Ascending aorta (tissue), 2 donors: Measurements from ENCODE around the gene MRPL52. TPM values are rescaled to one million over a fixed set of nuclear protein-coding genes. Genes with fewer than 3 reads are reported as not detected.

ENCODE experiments used
- DNase-seq, 2 donors: peaks; one replicate each; pipeline ENCODE4 v3.0.0-alpha.2; 2019; ENCODE audit warnings: low spot score in 2 of 2
- H3K27ac ChIP-seq, 2 donors: fragments of 200-600 bp; sonication (generic); one replicate each; pipeline ENCODE4 v1.5.1; 2016 to 2017; ENCODE audit warnings: mild to moderate bottlenecking in 1 of 2
- H3K27me3 ChIP-seq: fragments of 200-600 bp; sonication (generic); one replicate; pipeline ENCODE4 v1.5.1; 2017
- H3K36me3 ChIP-seq, 2 donors: fragments of 200-600 bp; sonication (generic); one replicate each; pipeline ENCODE4 v1.5.1; 2016
- H3K4me1 ChIP-seq, 2 donors: fragments of 200-600 bp; sonication (generic); one replicate each; pipeline ENCODE4 v1.5.1; 2016 to 2017; ENCODE audit warnings: mild to moderate bottlenecking in 1 of 2
- H3K4me3 ChIP-seq, 2 donors: fragments of 200-600 bp; sonication (generic); one replicate each; pipeline ENCODE4 v1.5.1; 2016 to 2017; ENCODE audit warnings: mild to moderate bottlenecking in 1 of 2
- H3K9me3 ChIP-seq, 2 donors: fragments of 200-600 bp; sonication (generic); one replicate each; pipeline ENCODE4 v1.5.1; 2016
- CTCF ChIP-seq, 3 experiments: fragments of 200-600 bp in 2 of 3; fragments of 450-650 bp in 1 of 3; sonication (generic) in 2 of 3; IDR thresholded peaks; one replicate each; pipeline ENCODE4 v1.5.1; 2016 to 2019; ENCODE audit warnings: antibody characterized with exemption in 3 of 3, mild to moderate bottlenecking in 1 of 3, moderate library complexity in 1 of 3
- intact Hi-C: fragments of 100-400 bp; cut with DNase I; formaldehyde crosslinking; loops from one replicate; pipeline ENCODE4 v1.15.1; 2023
- total RNA-seq: library from RNA; depleted of rRNA; stranded (reverse); fragments of >200 nt; gene quantifications from one replicate; pipeline ENCODE4 v1.1.0, GENCODE V29; 2016

MRPL52 gene
- total RNA-seq, 1 donor from 2014 or later, result 6.6 TPM

DNA sequence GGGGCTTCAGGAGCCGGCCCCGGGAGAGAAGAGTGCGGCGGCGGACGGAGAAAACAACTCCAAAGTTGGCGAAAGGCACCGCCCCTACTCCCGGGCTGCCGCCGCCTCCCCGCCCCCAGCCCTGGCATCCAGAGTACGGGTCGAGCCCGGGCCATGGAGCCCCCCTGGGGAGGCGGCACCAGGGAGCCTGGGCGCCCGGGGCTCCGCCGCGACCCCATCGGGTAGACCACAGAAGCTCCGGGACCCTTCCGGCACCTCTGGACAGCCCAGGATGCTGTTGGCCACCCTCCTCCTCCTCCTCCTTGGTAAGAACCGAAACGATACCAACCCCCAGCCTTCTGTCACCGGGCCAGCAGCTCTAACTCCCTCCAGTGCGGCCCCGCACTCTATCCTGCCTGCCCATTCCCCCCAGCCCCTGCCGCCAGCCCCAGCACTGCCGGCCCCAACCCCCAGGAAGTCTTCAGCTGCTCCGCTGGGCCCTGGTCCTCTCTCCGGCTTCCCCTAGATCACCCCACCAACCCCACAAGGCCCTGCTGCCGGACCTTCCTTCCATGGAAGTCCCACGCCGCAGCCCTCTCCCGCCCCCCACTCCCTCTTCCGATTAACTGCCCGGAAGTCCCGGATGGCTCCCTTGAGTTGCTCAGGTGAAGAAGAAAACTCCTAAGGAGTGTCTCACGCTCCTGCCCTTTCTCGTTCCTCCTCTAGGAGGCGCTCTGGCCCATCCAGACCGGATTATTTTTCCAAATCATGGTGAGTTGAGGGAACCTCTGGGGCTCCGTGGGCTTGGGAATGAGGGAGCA is 42.5 kb downstream of the MRPL52 start:
- Histone ChIP-seq H3K4me3 (peak overlapping the region; percentile 95 to 100), H3K4me1 (peaks cover 12 to 24% of the 10 kb centered on the region in 2 donors), H3K27me3 (no peaks in the 10 kb centered on the region), H3K36me3 (peaks cover 40% of the 10 kb centered on the region in 2 donors), H3K9me3 (no peaks in the 10 kb centered on the region), H3K27ac (peak overlapping the region; percentile 99 to 100)
- intact Hi-C loops, result loop anchor here (1.0 to 5.0 kb wide), 6 partner anchors 14 to 1495 kb away; partner anchors contain the start of genes ACIN1, C14orf119, MMP14 and NFATC4
- peak; percentile 81 to 97 (median 97) for TF ChIP-seq CTCF (IDR thresholded peaks at IDR 0.05)
- DNase-seq, result peak in 1 of 2 donors; percentile 92

DNA sequence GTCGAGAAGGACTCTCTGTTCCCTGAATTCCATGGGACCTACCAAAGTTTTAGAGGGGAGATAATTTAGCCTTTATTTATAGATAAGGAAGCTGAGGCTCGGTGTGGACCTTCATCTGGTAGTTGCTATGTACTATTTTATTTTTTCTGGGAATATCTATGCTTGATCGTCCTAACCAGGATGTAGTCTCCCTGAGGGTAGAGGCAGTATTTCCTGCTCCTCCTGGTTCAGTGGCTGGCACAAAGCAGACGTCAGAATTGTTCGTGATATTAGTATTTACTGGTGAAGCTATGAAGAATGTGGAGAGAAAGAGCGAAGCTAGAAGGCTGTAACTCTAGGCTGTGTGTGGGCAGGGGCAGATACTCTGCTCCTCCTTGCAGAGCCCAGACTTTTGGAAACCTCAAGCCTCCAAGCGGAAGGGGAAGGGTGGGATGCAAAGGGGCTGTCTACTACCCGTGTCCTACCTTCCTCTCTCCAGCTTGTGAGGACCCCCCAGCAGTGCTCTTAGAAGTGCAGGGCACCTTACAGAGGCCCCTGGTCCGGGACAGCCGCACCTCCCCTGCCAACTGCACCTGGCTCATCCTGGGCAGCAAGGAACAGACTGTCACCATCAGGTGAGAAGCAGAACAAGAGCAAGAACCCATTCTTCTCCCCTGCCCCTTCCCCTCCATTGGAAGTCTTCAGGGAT is 43.3 kb downstream of the MRPL52 start:
- TF ChIP-seq CTCF (IDR thresholded peaks at IDR 0.05), result no peak
- peaks cover 12 to 24% of the 10 kb centered on the region in 2 donors for H3K4me1 ChIP-seq
- intact Hi-C loops, result loop anchor here (1.0 to 5.0 kb wide), 6 partner anchors 13 to 1494 kb away; partner anchors contain the start of genes ACIN1, C14orf119, MMP14 and NFATC4

DNA sequence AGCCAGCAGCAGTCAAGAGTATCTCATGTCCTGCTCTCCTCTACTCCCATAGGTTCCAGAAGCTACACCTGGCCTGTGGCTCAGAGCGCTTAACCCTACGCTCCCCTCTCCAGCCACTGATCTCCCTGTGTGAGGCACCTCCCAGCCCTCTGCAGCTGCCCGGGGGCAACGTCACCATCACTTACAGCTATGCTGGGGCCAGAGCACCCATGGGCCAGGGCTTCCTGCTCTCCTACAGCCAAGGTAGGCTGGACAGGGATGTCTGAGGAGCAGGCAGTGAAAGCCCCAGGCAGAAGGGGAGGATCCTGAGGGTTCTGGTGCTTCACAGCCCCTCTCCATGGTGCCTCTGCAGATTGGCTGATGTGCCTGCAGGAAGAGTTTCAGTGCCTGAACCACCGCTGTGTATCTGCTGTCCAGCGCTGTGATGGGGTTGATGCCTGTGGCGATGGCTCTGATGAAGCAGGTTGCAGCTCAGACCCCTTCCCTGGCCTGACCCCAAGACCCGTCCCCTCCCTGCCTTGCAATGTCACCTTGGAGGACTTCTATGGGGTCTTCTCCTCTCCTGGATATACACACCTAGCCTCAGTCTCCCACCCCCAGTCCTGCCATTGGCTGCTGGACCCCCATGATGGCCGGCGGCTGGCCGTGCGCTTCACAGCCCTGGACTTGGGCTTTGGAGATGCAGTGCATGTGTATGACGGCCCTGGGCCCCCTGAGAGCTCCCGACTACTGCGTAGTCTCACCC is 45.5 kb downstream of the MRPL52 start:
- peaks cover 52 to 62% of the 10 kb centered on the region in 2 donors for H3K36me3 ChIP-seq

More for the DNA sequence above, 43.3 kb downstream of the MRPL52 start:
- H3K27ac ChIP-seq, result peak overlapping the region; percentile 99 to 100
- H3K27me3 ChIP-seq, result no peaks in the 10 kb centered on the region
- H3K4me3 ChIP-seq, result peak overlapping the region; percentile 95 to 100
- H3K36me3 ChIP-seq, result peaks cover 47% of the 10 kb centered on the region in 2 donors
- DNase-seq, result no peak
- no peaks in the 10 kb centered on the region for H3K9me3 ChIP-seq

DNA sequence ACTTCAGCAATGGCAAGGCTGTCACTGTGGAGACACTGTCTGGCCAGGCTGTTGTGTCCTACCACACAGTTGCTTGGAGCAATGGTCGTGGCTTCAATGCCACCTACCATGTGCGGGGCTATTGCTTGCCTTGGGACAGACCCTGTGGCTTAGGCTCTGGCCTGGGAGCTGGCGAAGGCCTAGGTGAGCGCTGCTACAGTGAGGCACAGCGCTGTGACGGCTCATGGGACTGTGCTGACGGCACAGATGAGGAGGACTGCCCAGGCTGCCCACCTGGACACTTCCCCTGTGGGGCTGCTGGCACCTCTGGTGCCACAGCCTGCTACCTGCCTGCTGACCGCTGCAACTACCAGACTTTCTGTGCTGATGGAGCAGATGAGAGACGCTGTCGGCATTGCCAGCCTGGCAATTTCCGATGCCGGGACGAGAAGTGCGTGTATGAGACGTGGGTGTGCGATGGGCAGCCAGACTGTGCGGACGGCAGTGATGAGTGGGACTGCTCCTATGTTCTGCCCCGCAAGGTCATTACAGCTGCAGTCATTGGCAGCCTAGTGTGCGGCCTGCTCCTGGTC is 46.1 kb downstream of the MRPL52 start:
- H3K9me3 ChIP-seq, result no peaks in the 10 kb centered on the region
- H3K4me1 ChIP-seq, result peaks cover 7 to 16% of the 10 kb centered on the region in 2 donors
- no peak for TF ChIP-seq CTCF (IDR thresholded peaks at IDR 0.05)
- peaks cover 52 to 62% of the 10 kb centered on the region in 2 donors for H3K36me3 ChIP-seq
- no peaks in the 10 kb centered on the region for H3K27me3 ChIP-seq
- DNase-seq, result no peak
- intact Hi-C loops, result no loop called here
- H3K4me3 ChIP-seq, result no peak overlapping the region
- no peak overlapping the region for H3K27ac ChIP-seq

More for the DNA sequence above, 45.5 kb downstream of the MRPL52 start:
- H3K27me3 ChIP-seq, result no peaks in the 10 kb centered on the region
- no peak for TF ChIP-seq CTCF (IDR thresholded peaks at IDR 0.05)
- H3K4me1 ChIP-seq, result peaks cover 10 to 23% of the 10 kb centered on the region in 2 donors
- DNase-seq, result no peak
- no peaks in the 10 kb centered on the region for H3K9me3 ChIP-seq
- no peak overlapping the region for H3K27ac ChIP-seq
- intact Hi-C loops, result no loop called here
- H3K4me3 ChIP-seq, result no peak overlapping the region

GRCh38 chr14:22877000-22877501 is 47.4 kb downstream of the MRPL52 start:
- no peak for TF ChIP-seq CTCF (IDR thresholded peaks at IDR 0.05)
- H3K36me3 ChIP-seq, result peaks cover 52 to 62% of the 10 kb centered on the region in 2 donors

More at GRCh38 chr14:22877000-22877501, 47.4 kb downstream of the MRPL52 start:
- no peak overlapping the region for H3K27ac ChIP-seq
- H3K4me3 ChIP-seq, result no peak overlapping the region
- H3K9me3 ChIP-seq, result no peaks in the 10 kb centered on the region
- intact Hi-C loops, result no loop called here
- H3K4me1 ChIP-seq, result peaks cover 7 to 15% of the 10 kb centered on the region in 2 donors
- no peak for DNase-seq
- H3K27me3 ChIP-seq, result no peaks in the 10 kb centered on the region
